PC-9 (cell line): ENCODE results near the gene CKB.

Source experiments
- CTCF ChIP-seq: fragments of 200-600 bp; sonication (generic); conservative IDR thresholded peaks from 2 replicates; pipeline ENCODE4 v1.6.1; 2017; ENCODE audit warnings: mixed run types, antibody characterized with exemption, mild to moderate bottlenecking, moderate library complexity
- EZH2 ChIP-seq: fragments of 200-600 bp; sonication (generic); IDR thresholded peaks from 2 replicates; pipeline ENCODE4 v1.8.0; 2017; ENCODE audit warnings: antibody characterized with exemption, low read depth

- TF ChIP-seq CTCF (no peak), EZH2 (no peak)
These were observed 33.0 kb downstream of the CKB start for GRCh38 chr14:103489621-103490020.
